K562 (cell line): Measurements from ENCODE around the gene TMEM185B. TPM values are rescaled to one million over a fixed set of nuclear protein-coding genes. Genes with fewer than 3 reads are reported as not detected.

Experiments used
- ATAC-seq: fragments of 200-7000 bp; cut with Tn5 transposase; 3 replicates; pipeline ENCODE4 v1.9.1; 2020; ENCODE audit warnings: moderate library complexity
- BruUV-seq: library from RNA; stranded (reverse); fragments of 400-500 nt; replicated peaks from 2 replicates; lab custom pipeline; 2021; lab: Mats Ljungman, UMichigan
- CTCF ChIA-PET: fragments of 300-600 bp; formaldehyde crosslinking; extraction: SDS; loops from one replicate; lab custom pipeline; 2021; ENCODE audit warnings: low intra/inter-chr PET ratio; lab: Yijun Ruan, JAX
- POLR2A ChIA-PET: fragments of 300-600, 350-650 bp; sonication (Branson Sonifier 250); formaldehyde crosslinking; extraction: SDS; loops from one replicate; lab custom pipeline; 2021; ENCODE audit warnings: antibody characterized with exemption, inconsistent platforms; lab: Yijun Ruan, JAX
- DNase-seq, 4 experiments: peaks; one replicate each; pipeline versions ENCODE4 v3.0.0 to v3.0.0-alpha.2; 2011 to 2018; ENCODE audit warnings: low spot score in 3 of 4, mixed read lengths in 3 of 4; ENCODE audit errors: extremely low read depth in 1 of 4
- FAIRE-seq: peaks from 2 replicates; lab custom pipeline; 2011; peaks lifted over from hg19 to GRCh38; lab: Jason Lieb, UNC
- H2AFZ ChIP-seq: 2 replicates; pipeline ENCODE4 v1.6.0; 2011; ENCODE audit warnings: low read depth, low read length, control low read depth, inconsistent platforms
- H3K27ac ChIP-seq: fragments of 200-600 bp; 3 replicates; pipeline ENCODE4 v1.8.0; 2011; ENCODE audit warnings: low read depth, mild to moderate bottlenecking, control low read depth, inconsistent platforms, low read length, moderate library complexity, mixed read lengths; ENCODE audit errors: extremely low read depth
- H3K27me3 ChIP-seq, 2 experiments: fragments of 300-600 bp in 1 of 2; 2 replicates in 1 of 2; 3 replicates in 1 of 2; pipeline versions ENCODE4 v1.6.0 to v1.8.0; 2011; ENCODE audit warnings: inconsistent platforms in 2 of 2, low read length in 2 of 2, mild to moderate bottlenecking in 1 of 2, mixed read lengths in 1 of 2, moderate library complexity in 1 of 2; ENCODE audit not compliant: control insufficient read depth in 2 of 2, insufficient read depth in 2 of 2
- H3K36me3 ChIP-seq: fragments of 300-600 bp; 3 replicates; pipeline ENCODE4 v1.8.0; 2011; ENCODE audit warnings: mild to moderate bottlenecking, low read length, inconsistent platforms; ENCODE audit not compliant: control insufficient read depth, insufficient read depth
- H3K4me1 ChIP-seq, 2 experiments: fragments of 200-600 bp in 1 of 2; replicated peaks in 1 of 2; 2 replicates in 1 of 2; 3 replicates in 1 of 2; pipeline versions ENCODE4 v1.5.1 to v1.8.0; 2011; ENCODE audit warnings: inconsistent platforms in 2 of 2, low read length in 2 of 2, mild to moderate bottlenecking in 1 of 2, mixed read lengths in 1 of 2, moderate library complexity in 1 of 2; ENCODE audit not compliant: control insufficient read depth in 2 of 2, insufficient read depth in 2 of 2
- H3K4me2 ChIP-seq: 2 replicates; pipeline ENCODE4 v1.6.1; 2011; ENCODE audit warnings: low read length, control low read depth, inconsistent platforms, mixed read lengths; ENCODE audit not compliant: insufficient read depth
- H3K4me3 ChIP-seq: fragments of 200-600 bp; sonication (generic), shearing (Covaris generic); 2 replicates; pipeline ENCODE4 v1.5.1; 2016; ENCODE audit warnings: control low read depth, inconsistent platforms
- H3K79me2 ChIP-seq: fragments of 200-600 bp; 3 replicates; pipeline ENCODE4 v1.8.0; 2011; ENCODE audit warnings: low read length, inconsistent platforms; ENCODE audit not compliant: control insufficient read depth, insufficient read depth
- H3K9ac ChIP-seq, 2 experiments: 2 replicates each; pipeline versions ENCODE4 v1.6.0 to v1.6.1; 2011; ENCODE audit warnings: low read depth in 2 of 2, low read length in 2 of 2, control low read depth in 1 of 2, inconsistent platforms in 1 of 2, mild to moderate bottlenecking in 1 of 2, mixed read lengths in 1 of 2; ENCODE audit not compliant: insufficient read depth in 1 of 2
- H3K9me1 ChIP-seq: one replicate; pipeline ENCODE4 v1.6.0; 2011; ENCODE audit warnings: inconsistent platforms, mild to moderate bottlenecking, low read length, moderate library complexity; ENCODE audit not compliant: control insufficient read depth, insufficient read depth
- H3K9me3 ChIP-seq: replicated peaks from 2 replicates; pipeline ENCODE4 v1.5.1; 2011; ENCODE audit warnings: low read depth, low read length, inconsistent platforms; ENCODE audit not compliant: control insufficient read depth, insufficient read depth
- H4K20me1 ChIP-seq: replicated peaks from 2 replicates; pipeline ENCODE4 v1.6.1; 2011; ENCODE audit warnings: low read length, inconsistent platforms, mixed read lengths; ENCODE audit not compliant: control insufficient read depth, insufficient read depth
- ETV6 ChIP-seq, 3 experiments: fragments of 150-350 bp in 1 of 3; sonication (generic) in 1 of 3; formaldehyde crosslinking in 1 of 3; IDR thresholded peaks; 2 replicates each; pipeline versions ENCODE4 v1.6.1 to v1.8.0; 2014 to 2022; ENCODE audit warnings: borderline replicate concordance in 2 of 3, low read depth in 2 of 3, antibody characterized with exemption in 1 of 3, low read length in 1 of 3, mild to moderate bottlenecking in 1 of 3, missing genetic modification reagents in 1 of 3
- HNRNPH1 ChIP-seq: fragments of 200-400 bp; formaldehyde crosslinking; optimal IDR thresholded peaks from 2 replicates; pipeline ENCODE3; 2017; ENCODE audit warnings: low read depth, mild to moderate bottlenecking, low read length, moderate library complexity
- OTX1 ChIP-seq: fragments of 450-650 bp; formaldehyde crosslinking; IDR thresholded peaks from 2 replicates; pipeline ENCODE4 v1.4.0; 2022; ENCODE audit warnings: mild to moderate bottlenecking
- RAD21 ChIP-seq, 2 experiments: fragments of 250-450 bp in 1 of 2; fragments of 450-650 bp in 1 of 2; sonication (Bioruptor Pico) in 1 of 2; formaldehyde crosslinking in 1 of 2; IDR thresholded peaks in 1 of 2; conservative IDR thresholded peaks in 1 of 2; 2 replicates each; pipeline versions ENCODE4 v1.4.0 to v1.8.0; 2020 to 2022; ENCODE audit warnings: mild to moderate bottlenecking in 2 of 2, moderate library complexity in 1 of 2
- RBM22 ChIP-seq: fragments of 200-400 bp; formaldehyde crosslinking; IDR thresholded peaks from 2 replicates; pipeline ENCODE4 v1.6.1; 2018; ENCODE audit warnings: low read length, low read depth; ENCODE audit not compliant: poor library complexity, severe bottlenecking
- SUPT5H ChIP-seq: fragments of 450-650 bp; IDR thresholded peaks from 2 replicates; pipeline ENCODE4 v1.6.1; 2016
- ZNF12 ChIP-seq: sonication (generic); formaldehyde crosslinking; IDR thresholded peaks from 2 replicates; pipeline ENCODE4 v1.4.0; 2020; ENCODE audit warnings: mild to moderate bottlenecking, missing genetic modification reagents
- ZNF778 ChIP-seq: fragments of 450-650 bp; formaldehyde crosslinking; IDR thresholded peaks from 2 replicates; pipeline ENCODE4 v1.4.0; 2020; ENCODE audit warnings: mild to moderate bottlenecking, moderate library complexity
- WGBS: fragments of 100-300 bp; shearing (Covaris generic); methylation state at CpG from one replicate; pipeline ENCODE4 v1.1.6; 2016; ENCODE audit warnings: low coverage, mixed read lengths; ENCODE audit not compliant: insufficient coverage; ENCODE audit errors: missing lambda C conversion rate; 5-methylcytosine and 5-hydroxymethylcytosine counted together
- in situ Hi-C: fragments of 300-500 bp; cut with MboI; formaldehyde crosslinking; loops from 4 replicates; pipeline ENCODE4 v1.15.0; 2018; ENCODE audit warnings: inconsistent platforms, mixed read lengths
- intact Hi-C: fragments of 100-400 bp; cut with micrococcal nuclease; formaldehyde crosslinking; loops from 2 replicates; pipeline ENCODE4 v1.14.2; 2022
- polyA plus RNA-seq, 8 experiments: library from polyadenylated mRNA; depleted of rRNA in 4 of 8; stranded (reverse) in 5 of 8; unstranded in 3 of 8; fragments of >200 nt; fragmentation: Nextera tagmentation in 2 of 8; fragmentation: Illumina TruSeq in 1 of 8; extraction: Ambion mirVana in 2 of 8; extraction: Trizol in 1 of 8; gene quantifications; 2 replicates each; pipeline versions ENCODE4 v1.2.1 to v1.2.3, GENCODE V29; 2011 to 2014; ENCODE audit warnings: inconsistent platforms in 1 of 8, missing spikeins in 1 of 8
- total RNA-seq, 7 experiments: library from RNA; depleted of rRNA in 6 of 7; stranded (reverse); fragments of >200 nt in 6 of 7; fragmentation: Illumina TruSeq in 2 of 7; extraction: Trizol in 2 of 7; gene quantifications; 2 replicates each; pipeline versions ENCODE4 v1.2.1 to v1.2.3, GENCODE V29; 2011 to 2021; ENCODE audit warnings: low replicate concordance in 1 of 7
- TF ChIP-seq, protein P1 (sequence below): fragments of 200-800 bp; sonication (Bioruptor generic); IDR thresholded peaks from 2 replicates; pipeline ENCODE4 v1.6.1; 2017; ENCODE audit warnings: missing genetic modification characterization, missing compliant biosample characterization

The TMEM185B gene
- total and polyA plus RNA-seq, 9 of the 15 experiments (the other 6 are each of a cell fraction or from before 2014, with no cell fraction given), result 2.9 to 28.2 (median 11.5) TPM

DNA sequence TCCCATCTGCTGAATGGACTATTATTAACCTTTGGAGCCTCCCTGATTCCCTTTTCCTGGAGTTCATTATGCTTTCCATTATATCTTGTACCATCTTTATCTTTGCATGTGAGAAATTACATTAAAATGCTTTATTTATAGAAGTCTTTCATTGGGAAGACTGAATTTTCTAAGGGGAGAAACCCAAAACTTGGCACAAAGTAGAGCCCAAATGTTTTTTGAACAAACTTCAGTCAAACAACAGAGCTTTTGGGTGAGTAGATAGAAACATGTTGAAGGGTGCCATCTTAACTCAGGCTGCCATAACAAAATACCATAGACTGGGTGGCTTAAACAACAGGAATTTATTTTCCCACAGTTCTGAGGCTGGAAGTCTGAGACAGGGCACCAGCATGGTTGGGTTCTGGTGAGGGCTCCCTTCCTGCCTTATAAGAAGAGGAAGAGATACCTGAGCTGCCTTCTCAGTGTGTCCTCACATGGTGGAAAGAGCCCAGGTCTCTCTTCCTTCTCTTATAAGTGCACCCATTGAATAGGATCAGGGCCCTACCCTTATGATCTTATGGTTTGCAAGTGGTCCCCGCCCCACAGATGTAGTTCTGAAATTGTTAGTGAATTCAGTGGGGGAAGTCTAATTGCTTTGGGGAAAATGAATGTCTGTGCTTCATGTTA lies 48.6 kb upstream of the TMEM185B start (continued):
- TF ChIP-seq RBM22, result no peak
- no peak for TF ChIP-seq ZNF12
- TF ChIP-seq ZNF778 (CRISPR knock-in tag), result no peak
- no peak for TF ChIP-seq OTX1 (CRISPR knock-in tag)
- no peak for TF ChIP-seq ETV6 (IDR thresholded peaks at IDR 0.05; ENCODE audit: borderline replicate concordance in 1 of 2, low read depth in 2 of 2, low read length in 1 of 2)
- TF ChIP-seq ETV6 (CRISPR knock-in tag; IDR thresholded peaks at IDR 0.05; ENCODE audit: borderline replicate concordance), result no peak
- no peak for TF ChIP-seq HNRNPH1
- TF ChIP-seq, protein P1, sequence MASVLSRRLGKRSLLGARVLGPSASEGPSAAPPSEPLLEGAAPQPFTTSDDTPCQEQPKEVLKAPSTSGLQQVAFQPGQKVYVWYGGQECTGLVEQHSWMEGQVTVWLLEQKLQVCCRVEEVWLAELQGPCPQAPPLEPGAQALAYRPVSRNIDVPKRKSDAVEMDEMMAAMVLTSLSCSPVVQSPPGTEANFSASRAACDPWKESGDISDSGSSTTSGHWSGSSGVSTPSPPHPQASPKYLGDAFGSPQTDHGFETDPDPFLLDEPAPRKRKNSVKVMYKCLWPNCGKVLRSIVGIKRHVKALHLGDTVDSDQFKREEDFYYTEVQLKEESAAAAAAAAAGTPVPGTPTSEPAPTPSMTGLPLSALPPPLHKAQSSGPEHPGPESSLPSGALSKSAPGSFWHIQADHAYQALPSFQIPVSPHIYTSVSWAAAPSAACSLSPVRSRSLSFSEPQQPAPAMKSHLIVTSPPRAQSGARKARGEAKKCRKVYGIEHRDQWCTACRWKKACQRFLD (CRISPR knock-in tag), result no peak
- no peak for TF ChIP-seq SUPT5H
- TF ChIP-seq, all 486 proteins: peak for 0

DNA sequence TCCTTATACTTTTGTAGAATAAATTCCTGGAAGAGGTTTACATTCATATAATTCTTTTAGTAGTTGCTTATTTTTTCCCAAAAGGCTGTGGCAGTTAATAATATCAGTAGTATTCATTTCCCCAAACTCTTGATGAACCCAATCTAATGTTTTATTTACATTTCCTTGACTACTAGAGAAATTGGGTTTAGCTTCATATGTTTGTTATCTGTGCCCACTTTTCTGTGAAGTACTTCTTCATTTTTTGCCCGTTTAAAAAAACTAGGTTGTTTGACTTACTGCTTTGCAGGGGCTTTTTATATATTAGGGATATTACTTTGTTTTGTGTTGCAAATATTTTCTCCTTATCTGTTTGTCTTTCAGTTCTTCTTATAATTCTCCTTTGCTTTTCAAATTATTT lies 46.6 kb upstream of the TMEM185B start:
- no peak overlapping the region for H3K9ac ChIP-seq
- BruUV-seq, result no TSS peak
- intact Hi-C loops (no loop called here), in situ Hi-C loops (no loop called here)
- no peak for DNase-seq
- ChIA-PET POLR2A (interaction anchor here (0.7 to 1.7 kb wide), 2 partner anchors 17 to 31 kb away, joined by 3 read pairs; no protein-coding TSS in a partner anchor), CTCF (no interaction called here)
- peaks cover 53% of the 10 kb centered on the region; the same call in 2 of the 3 replicates for H3K79me2 ChIP-seq
- H3K4me3 ChIP-seq, result no peak overlapping the region
- no peak for FAIRE-seq
- TF ChIP-seq RAD21 (CRISPR knock-in tag; conservative IDR thresholded peaks at IDR 0.05 in 1 of 2, IDR thresholded peaks at IDR 0.05 in 1 of 2), result no peak
- no peaks in the 10 kb centered on the region for H4K20me1 ChIP-seq
- H3K9me1 ChIP-seq, result no peaks in the 10 kb centered on the region
- 50% methylated on average over 1 of the region's 1 CpG for WGBS
- peaks cover 0 to 16% of the 10 kb centered on the region in 2 experiments; a peak in 2 of 5 replicates for H3K4me1 ChIP-seq
- ATAC-seq, result no peak
- no peak overlapping the region for H2AFZ ChIP-seq
- no peaks in the 10 kb centered on the region for H3K27me3 ChIP-seq
- no peak overlapping the region for H3K4me2 ChIP-seq
- no peak overlapping the region for H3K27ac ChIP-seq
- peaks cover 7% of the 10 kb centered on the region for H3K9me3 ChIP-seq
- peaks cover 5% of the 10 kb centered on the region; the same call in 1 of the 3 replicates for H3K36me3 ChIP-seq
